HG02885 (cell line): ENCODE data around the gene PPP1R3E.
"Not testable (repeated sequence)": the region's sequence is repeated elsewhere in the genome, so short reads cannot be mapped to it uniquely, and the experiment has no call there.

Source experiments
- ATAC-seq: cut with Tn5 transposase; IDR thresholded peaks from one replicate; pipeline ENCODE4 v1.9.1; 2021; ENCODE audit warnings: mild to moderate bottlenecking; ENCODE audit not compliant: unreplicated experiment, poor library complexity

Gene PPP1R3E

DNA sequence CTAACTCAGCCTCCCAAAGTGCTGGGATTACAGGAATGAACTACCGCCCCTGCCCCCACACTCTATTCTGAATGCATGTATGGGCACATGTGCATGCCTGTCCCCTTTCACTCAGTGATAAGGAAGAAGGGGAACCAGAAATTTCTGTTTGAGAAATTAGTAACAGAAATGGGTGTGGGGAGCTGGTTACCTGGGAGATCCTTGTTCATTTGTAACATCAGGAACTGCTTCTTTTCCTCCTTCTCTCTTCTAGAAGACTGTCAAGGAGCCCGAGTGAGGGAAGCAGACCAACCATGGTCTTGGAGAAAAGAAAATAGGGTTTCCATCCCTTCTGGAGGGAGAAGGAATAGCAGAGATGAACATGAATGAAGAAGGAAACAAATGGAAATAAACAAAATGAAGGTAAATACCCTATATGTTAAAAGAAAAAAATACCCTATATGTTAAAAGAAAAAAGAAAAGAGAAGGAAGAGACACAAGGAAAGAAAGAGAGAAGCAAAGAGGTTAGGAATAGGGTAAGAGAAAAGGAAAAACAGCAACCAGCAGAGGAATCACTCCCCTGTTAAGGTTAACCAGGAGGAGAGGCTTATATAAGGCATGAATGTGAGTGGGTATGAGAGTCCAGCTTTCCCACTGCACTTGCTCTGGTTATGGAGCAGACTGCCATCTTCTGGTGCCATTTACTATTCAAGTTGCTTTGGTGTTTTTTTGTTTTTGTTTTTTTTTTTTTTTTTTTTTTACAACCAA lies 3.3 kb downstream of the PPP1R3E start:
- no peak for ATAC-seq

DNA sequence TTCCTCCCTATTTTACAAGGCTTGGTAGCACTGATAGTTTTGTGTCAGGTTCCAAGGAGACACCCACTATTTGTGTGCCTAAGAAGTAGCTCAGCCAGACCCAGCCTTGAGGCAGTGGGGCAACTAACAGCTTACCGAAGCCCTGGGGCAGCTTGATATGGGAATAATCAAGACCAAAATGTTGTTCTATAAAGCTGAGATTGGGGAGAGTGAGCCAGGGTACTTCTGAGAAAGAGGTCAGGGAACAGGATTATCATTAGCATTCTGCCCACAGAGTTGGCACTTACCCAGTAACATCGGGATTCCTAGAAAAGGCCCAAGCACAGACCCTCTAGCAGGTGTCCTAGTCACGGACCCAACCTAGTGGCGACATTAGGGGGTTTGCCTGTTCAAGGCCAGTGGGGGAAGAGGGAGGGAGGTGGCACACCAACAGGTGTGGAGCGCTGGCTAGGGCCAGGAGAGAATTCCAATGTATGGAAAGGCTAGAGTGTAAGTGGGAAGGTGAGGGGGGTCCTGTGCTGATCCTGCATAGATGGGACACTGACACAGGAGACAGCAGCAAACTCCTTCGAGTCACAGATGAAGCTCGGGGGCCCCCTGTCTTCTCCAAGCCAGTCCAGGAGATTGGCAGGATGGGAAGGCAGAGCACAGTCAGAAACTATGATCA lies 4.9 kb downstream of the PPP1R3E start:
- ATAC-seq, result no peak

DNA sequence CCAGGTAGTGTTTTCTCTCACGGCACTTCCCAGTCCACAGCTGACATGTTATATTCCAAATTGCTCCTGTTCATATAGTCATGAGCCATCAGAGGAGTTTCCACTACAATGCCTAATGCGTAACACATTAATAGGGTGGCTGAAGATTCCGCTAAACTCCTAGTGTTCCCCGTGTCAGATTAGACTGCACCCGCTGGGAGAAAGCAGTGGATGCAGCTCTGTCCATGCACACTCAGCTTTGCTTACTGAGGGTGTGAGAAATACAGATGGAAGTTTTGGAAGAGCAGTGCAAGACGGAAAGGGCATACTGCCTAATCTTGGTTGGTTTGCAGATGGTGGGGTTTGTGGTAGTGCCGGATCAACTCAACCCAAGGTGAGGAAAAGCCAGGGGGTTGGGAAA lies 5.6 kb downstream of the PPP1R3E start:
- no peak for ATAC-seq

DNA sequence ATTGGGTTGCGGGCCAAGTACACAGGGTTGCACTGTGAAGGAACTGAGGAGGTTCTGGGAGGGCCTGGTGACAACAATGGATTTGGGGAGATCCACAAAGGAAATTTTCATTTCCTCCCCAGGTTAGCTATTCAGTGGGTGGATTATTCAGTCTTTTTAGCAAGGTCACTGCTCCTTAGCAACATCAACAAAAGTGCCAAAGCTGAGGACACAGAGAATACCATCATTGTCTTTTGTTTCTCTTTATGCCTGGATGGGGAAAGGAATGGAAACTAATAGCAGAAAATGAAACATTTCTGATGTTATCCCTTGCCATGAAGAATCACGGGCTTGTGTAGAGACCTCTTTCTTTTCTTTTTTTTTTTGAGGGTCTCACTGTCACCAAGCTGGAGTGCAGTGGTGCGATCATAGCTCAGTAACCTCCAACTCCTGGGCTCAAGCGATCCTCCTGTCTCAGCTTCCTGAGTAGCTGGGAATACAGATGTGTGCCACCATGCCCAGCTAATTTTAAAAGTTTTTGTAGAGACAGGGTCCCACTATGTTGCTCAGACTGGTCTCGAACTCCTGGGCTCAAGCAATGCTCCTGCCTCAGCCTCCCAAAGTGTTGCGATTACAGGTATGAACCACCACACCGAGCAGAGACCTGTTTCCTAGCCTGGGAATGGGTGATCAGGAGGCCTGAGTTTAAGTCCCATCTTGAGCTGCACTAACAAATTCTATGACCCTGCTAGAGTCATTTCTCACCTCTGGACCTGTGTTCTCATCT lies 6.5 kb downstream of the PPP1R3E start:
- ATAC-seq, result no peak

DNA sequence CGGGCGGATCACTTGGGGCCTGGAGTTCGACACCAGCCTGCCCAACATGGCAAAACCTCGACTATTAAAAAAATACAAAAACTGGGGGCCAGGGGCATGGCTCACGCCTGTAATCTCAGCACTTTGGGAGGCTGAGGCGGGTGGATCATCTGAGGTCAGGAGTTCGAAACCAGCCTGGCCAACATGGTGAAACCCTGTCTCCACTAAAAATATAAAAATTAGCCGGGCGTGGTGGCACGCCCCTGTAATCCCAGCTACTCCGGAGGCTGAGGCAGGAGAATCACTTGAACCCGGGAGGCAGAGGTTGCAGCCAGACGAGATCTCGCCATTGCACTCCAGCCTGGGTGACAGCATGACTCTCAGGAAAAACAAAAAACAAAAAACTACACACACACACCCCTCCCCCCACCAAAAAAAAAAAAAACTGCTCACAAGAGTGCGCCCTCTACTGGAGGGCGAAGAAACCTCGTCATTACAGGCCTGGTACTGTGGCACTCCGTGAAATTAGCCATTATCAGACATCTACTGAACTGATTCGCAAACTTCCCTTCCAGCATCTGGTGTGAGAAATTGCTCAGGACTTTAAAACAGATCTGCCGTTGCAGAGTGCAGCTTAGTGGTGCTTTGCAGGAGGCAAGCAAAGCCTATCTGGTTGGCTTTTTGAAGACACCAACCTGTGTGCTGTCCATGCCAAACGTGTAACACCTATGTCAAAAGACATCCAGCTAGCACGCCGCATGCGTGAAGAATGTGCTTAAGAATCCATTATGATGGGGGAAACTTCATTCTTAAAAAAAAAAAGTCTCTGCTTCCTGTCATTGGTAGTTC lies 7.7 kb downstream of the PPP1R3E start:
- peak; percentile 44 for ATAC-seq

DNA sequence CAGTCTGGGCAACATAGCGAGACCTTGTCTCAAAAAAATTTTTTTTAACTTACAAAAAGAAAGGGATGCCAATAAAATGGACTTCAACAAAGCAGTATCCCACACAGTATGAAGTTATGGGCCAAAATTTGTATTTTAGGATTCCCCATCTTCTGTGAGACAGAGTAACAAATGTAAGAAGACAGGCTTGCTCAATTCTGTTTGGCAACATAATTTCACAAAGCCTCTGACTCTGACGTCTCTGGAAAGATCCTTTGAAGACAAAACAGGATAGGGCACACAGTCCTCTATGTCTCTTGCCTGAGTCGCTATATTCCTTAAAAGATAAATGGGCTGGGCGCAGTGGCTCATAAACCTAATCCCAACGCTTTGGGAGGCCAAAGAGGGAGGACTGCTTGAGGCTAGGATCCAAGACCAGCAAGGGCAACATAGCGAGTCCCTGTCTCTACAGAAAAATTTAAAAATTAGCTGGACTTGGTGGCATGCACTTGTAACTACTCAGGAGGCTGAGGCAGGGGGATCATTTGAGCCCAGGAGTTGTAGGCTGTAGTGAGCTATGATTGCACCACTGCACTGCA lies 15.7 kb downstream of the PPP1R3E start:
- ATAC-seq, result no peak

DNA sequence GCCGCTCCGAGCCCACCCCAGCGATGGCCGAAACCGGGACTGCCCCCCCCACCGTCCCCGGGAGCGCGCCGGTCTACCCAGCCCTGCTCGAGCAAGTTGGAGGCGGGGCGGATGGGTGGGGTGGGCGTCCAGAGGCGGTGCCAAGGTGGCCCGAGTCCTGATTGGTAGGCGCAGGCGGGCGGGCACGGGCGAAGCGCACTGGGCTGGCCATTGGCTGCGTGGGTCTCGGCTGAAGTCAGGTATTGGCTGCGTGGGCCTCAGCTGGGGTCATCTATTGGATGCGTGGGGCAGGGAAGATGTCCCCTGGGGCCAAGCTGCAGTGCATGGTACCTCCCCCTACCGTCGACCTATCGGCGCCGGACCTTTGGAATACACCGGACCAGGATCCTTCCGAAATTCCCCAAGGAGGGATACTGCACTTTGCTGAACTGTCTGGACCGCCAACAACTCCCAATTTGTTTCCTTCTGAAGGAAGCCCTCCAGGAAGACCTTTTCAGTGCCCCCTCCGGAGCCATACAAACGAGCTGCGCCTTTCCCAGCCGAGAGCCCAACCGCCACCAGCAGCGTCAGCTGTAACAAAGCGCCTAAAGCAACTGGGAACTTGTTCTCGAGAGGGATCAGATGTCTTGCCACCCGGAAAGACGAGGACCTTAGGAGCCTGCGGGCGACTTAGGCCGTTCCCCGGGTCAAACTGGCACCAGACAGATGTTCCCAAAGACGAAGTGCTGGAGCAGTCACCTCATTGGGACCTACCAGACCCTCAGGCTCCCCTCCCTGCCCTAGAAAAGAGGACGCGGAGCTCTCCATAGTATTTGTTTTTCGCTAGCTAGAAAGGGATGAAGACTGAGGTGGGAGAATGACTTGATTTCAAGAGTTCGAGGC lies 16.4 kb downstream of the PPP1R3E start, which contains the start of gene HOMEZ:
Gene HOMEZ, minus strand, starts transcription at position 113 of the 882 bp plus-strand sequence. CDS start 180 bp downstream, outside the sequence.
- peak; percentile 96 for ATAC-seq

DNA sequence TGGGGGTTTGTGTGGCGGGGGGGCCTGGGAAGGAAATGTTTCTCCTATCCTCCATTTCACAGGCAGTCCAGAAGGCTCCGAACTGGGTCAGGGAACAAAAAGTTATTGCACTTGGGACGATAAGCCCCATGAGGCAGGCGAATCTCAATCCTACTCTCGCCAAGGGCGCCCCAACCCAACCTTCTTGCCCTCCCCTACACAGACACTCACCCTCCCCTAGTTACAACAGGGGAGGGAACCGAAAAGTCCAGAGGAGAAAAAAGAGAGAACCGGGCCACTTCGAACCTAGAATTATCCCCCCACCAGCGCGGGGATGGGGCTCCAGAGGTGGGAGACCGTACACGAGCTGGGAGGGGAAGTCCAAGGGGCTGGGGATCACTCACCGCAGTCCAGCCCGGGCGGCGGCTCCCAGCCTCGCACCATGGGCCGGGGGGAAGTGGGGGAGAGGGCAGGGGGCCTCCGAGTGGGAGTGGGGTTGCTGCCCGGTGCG lies 17.1 kb downstream of the PPP1R3E start:
- peak; percentile 26 for ATAC-seq

DNA sequence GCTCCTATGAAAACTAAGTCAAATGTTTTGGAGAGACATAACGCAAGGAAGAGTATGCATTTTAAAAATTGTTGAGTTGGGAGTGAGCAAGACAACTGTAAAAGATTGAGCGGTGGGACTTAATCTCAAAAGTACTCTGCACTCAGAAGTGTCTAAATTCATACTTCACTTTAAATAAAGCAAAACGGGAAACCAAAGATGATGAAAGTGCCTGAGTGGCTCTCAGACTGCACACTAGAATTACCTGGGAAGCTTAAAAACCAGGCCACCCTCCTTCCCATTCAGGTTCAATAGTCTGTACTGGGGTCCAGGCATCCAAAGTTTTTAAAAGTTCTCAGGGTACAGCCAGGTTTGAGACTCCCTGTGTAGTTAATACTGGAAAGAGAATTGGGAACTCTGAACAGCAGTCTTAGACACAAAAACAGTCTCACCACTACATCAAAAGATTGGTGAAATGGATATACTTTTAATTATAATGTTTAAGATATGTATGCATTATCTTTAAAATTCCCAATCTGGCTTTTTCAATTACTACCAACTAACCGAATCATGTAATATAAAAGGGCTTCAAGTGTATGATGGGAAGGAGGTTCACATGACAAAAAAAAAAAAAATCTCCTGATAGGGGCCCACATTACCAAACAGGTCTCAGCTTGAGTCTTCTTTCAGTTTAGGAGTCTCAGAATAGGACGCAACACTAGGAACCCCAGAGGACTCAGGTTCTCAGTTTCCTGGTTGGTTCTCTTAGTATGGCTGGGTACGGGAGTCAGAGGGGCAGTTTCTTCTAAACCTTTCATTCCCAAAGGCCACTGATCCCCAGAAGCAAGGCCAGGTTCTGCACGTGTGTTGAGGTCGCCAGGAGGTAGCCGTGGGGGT lies 17.8 kb downstream of the PPP1R3E start:
- no peak for ATAC-seq

DNA sequence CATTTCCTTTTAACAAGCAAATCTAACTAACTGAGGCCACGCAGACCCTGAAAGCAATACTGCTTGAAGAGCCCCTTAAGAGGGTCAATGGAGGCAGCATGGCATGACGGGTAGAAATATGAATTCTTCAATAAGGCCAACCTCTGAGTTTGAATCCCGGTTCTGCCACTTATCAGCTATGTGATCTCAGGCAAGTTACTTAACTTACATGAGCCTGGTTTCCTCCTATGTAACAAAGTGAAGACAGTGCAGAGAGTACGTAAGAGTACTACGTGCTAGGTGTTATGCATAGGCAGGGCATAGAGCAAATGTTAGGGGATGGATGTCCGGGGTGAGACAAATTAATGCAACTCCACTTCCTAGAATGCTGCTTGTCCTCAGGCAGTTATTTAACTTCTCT lies 21.4 kb downstream of the PPP1R3E start:
- no peak for ATAC-seq

DNA sequence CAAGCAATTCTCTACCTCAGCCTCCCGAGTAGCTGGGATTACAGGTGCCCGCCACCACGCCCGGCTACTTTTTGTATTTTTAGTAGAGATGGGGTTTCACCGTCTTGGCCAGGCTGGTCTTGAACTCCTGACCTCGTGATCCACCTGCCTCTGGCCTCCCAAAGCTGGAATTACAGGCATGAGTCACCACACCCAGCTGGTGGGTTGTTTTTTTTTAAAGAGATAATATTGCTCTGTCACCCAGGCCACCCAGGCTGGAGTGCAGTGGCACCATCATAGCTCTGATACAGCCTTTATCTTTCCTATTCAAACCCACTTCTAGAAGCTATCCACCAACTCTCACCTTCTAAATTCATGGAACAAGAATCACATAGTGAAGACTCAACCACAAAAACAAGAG lies 24.7 kb downstream of the PPP1R3E start:
- ATAC-seq, result not testable (repeated sequence)

DNA sequence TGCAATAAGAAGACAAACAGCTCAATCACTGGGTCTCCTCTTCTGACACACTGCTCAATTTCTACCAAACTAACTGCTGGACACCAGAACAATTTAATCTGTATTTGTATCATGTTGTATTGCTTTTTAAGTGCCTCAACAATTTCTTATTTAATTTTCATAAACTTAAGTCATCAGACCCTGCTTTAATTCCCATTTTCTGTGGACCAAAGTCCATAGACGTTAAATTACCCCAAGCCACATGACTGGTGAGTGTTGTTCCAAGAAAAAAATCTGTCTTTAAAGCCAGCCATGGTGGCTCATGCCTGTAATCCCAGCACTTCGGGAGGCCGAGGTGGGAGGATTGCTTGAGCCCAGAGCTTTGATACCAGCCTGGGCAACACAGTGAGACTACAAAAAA lies 25.5 kb downstream of the PPP1R3E start:
- ATAC-seq, result no peak

DNA sequence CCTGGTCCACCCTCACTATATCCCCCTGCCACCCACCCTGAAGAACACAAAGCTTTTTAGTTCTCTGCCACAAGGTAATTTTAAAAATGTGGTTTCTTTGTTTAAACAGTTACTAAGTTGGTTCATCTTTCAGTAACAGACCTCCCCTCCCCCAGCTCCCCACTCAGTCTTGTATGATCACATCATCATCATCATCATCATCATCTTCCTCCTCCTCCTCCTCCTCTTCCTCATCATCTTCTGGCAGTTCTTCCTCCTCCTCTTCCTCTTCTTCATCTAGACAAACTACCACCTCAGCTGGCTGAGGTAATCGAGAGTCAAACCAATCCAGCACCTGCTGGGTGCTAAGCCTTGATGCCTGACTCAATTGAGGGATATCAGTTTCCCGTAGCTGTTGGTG lies 27.2 kb downstream of the PPP1R3E start:
- ATAC-seq, result no peak

DNA sequence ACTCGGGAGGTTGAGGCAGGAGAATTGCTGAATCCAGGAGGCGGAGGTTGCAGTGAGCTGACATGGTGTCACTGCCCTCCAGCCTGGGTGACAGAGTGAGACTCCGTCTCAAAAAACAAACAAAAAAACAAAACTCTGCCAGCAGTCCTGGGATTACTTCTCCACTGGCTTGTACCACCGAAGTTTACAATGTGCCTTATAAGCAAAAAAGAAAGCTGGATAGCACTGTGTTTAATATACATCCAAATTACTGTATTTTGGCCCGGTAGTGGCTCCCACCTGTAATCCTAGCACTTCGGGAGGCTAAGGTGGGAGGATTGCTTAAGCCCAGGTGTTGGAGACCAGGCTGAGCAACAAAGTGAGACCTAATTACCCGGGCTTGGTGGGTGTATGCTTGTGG lies 33.5 kb downstream of the PPP1R3E start:
- no peak for ATAC-seq

DNA sequence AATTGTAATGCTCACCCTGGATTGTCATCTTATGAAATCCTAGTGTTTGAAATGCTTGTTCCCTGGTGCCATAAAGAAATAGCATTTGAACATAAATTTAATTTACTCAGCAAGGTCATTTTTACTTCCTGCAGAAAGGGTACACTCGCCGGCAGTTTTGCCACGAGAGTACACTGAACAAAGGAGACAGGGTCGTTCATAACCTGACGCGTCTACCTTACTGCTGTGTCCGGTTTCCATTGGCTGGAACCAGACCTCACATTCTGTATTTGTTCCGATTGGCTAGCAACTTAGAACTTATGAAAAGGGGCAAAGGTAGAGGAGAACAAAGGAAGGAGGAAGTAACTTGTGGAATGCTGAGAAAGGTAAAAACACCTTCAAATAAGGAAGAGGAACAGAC lies 41.8 kb downstream of the PPP1R3E start:
- ATAC-seq, result not testable (repeated sequence)

DNA sequence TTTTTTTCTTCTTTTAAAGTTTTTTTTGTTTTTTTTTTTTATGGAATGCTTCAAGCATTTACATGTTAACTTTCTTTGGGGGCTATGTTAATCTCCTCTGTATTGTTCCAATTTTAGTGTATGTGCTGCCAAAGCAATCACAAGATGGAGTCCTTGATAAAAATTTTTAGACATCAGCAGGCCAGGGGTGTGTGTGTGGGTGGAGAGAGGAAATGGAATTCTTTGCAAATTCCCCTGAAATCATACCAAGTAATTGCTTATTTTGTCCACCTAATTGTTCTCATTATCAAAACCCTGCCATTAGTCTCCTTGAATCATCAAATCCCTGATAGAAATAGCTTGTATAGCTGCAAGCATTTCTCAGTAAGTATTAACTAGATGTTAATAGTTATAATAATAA lies 43.2 kb downstream of the PPP1R3E start:
- no peak for ATAC-seq

DNA sequence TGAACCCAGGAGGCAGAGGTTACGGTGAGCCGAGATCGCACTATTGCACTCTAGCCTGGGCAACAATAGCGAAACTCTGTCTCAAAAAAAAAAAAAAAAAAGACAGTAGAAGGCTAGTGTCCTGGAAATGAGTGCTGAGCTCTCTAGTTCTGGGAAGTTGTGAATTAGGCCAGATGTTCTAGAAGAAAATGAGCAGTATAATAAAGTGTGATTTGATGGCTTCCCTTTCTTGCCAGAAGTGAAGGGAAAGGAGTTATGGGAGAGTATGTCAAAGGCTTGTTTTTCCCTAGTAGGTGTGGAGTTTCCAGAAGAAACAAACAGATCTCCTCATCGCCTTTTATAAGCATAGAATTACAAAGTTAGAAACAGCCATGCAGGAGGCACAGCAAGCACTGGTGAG lies 44.4 kb downstream of the PPP1R3E start:
- ATAC-seq, result no peak
